ENCODE results near the gene NR2F1.

- TF ChIP-seq POLR2A (IDR thresholded peaks at IDR 0.05; ENCODE audit: low read depth, low read length): no peak
- no peak for TF ChIP-seq POLR2AphosphoS5 (IDR thresholded peaks at IDR 0.05; ENCODE audit: low read depth, low read length)
- no peak for TF ChIP-seq TAF1 (IDR thresholded peaks at IDR 0.05; ENCODE audit: low read depth, low read length)
- no peak for TF ChIP-seq SPI1 (IDR thresholded peaks at IDR 0.05; ENCODE audit: low read depth, low read length)
- TF ChIP-seq PAX5 (IDR thresholded peaks at IDR 0.05; ENCODE audit: insufficient read depth, low read length, severe bottlenecking): no peak
Observed at GRCh38 chr5:93589152-93589828, 6.3 kb downstream of the NR2F1 start.
